Right ventricle myocardium superior (tissue), 1 donor: Measurements from ENCODE around the gene PRDM7. TPM values are rescaled to one million over a fixed set of nuclear protein-coding genes. Genes with fewer than 3 reads are reported as not detected.
A peak's percentile ranks its signal among the peaks of the same experiment; 100 is the strongest.
"Not testable (repeated sequence)": the region's sequence is repeated elsewhere in the genome, so short reads cannot be mapped to it uniquely, and the experiment has no call there.

ENCODE experiments used
- ATAC-seq: fragments of 200-7000 bp; cut with Tn5 transposase; one replicate; pipeline ENCODE4 v1.9.1; 2020; ENCODE audit warnings: mild to moderate bottlenecking; ENCODE audit not compliant: poor library complexity
- DNase-seq: peaks from one replicate; pipeline ENCODE4 v3.0.0-alpha.2; 2020
- intact Hi-C: fragments of 100-400 bp; cut with DNase I; formaldehyde crosslinking; loops from one replicate; pipeline ENCODE4 v1.11.2; 2022
- total RNA-seq: library from RNA; stranded (reverse); fragmentation: NEBNext Ultra II Directional; extraction: Animal tissue kit (Norgen Biotek cat#: 25700); gene quantifications from one replicate; pipeline ENCODE4 v1.2.1, GENCODE V29; 2021
- donor health status: DM: no; HTN: yes; CAD: no; lungs with severe emphysema.

The PRDM7 gene
- total RNA-seq, 1 donor from 2014 or later, result not detected

DNA sequence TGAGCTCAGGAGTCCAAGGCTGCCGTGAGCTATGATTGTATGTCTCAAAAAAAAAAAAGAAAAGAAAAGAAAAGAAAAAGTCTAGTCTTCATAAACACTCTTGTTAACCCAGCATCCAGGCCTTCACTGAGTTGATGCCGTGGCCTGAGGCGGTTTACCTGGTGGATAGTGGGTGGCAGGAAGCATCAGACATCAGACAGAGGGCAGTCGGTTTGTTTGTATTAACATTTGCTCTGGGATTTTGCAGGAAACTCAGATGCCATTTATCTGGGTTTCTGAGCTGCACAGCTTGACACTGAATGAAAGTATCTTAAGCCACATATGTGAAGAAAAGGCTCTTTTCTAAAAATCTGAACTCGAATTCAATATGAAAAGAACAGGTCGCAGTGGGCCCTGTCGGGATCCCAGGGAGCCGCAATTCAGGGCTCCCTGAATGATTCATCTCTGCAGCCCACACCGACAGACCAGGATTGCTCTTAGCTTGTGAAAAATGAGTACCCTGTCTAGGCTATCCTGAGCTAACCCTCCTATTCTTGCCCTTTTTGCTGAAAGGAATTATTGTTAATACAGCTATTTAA, 56.8 kb downstream of the PRDM7 start:
- intact Hi-C loops, result no loop called here
- no peak for DNase-seq
- ATAC-seq, result no peak

- ATAC-seq, result peak; percentile 14
- no peak for DNase-seq
- intact Hi-C loops, result no loop called here
Observed at GRCh38 chr16:90019543-90020259, 57.4 kb downstream of the PRDM7 start.

DNA sequence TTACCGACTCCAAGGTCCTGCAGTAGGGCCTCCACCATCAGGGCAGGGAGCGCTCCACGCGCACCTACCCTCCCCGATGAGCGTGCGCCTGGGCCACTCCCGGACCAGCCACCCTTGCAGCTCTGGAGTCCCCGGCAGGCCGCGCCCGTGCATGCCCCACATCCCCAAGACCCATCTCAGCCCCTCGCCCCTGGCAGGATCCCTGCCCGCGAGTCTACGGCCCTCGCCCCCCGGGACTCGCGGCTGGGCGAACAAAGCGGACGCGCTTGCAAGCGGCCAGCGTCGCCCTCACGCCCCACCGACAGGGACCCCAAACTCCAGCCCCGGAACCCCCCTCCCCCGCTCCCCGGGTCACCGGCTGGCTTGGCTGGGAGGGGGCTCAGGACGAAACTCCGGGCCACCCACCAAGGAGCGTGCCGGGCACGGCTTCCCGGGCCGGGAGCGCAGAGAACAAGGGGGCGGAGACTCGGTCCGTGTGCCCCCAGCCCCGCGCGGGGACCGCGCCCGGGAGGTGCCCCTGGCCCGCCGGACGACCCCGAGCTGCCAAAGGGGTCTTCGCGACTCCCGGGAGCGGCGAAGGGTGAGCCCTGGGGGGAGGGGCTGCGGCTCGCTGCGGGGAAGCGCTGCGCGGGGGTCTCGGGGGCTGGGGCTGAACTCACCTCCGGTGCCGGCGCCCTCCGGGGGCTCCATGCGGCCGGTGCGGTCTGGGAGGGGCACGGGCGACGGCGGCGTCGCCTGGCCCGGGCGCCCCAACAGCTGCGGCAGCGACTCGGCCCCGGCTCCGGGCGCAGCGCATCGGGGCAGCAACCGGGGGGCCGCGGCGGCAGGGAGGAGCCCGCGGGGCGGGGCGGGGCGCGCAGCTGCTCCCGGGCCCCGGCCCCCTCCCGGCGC, 58.2 kb downstream of the PRDM7 start, which contains the start of gene DBNDD1:
Gene DBNDD1 (minus strand): TSS at position 805 of the 891 bp plus-strand sequence. CDS start 115 bp downstream, at position 690.
- DNase-seq (no peak), ATAC-seq (peak; percentile 21)
- intact Hi-C loops, result no loop called here

- intact Hi-C loops, result no loop called here
- DNase-seq, result no peak
- ATAC-seq, result no peak
Observed at GRCh38 chr16:90018297-90018651, 58.9 kb downstream of the PRDM7 start.

DNA sequence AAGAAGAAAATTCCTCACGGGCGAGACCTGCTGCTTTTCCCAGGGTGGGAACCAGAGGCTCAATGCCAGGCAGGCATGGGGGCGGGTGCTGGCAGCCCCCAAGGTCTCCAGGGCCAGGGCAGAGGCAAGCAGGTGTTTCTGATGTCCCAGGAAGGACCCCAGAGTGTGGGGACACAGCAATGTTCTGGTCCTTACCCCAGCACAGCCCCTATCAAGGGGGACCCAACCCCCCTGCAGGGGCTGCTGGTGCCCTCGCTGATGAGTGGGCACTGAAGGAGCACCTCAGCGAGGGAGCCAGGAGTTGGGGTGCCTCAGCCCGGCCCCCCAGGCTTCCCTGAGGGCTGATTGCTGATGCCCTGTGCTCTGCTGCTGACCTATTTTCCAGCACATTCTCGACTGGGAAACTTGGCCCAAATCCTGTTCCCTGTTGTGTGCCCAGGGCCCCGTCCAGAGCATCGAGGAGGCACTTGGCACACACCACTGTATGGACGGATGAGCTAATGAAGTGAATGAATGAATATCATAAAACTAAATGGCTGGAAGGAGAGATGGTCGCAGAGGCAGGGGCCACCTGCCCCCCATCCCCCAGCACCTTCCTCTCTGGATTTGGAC, 60.7 kb downstream of the PRDM7 start:
- no peak for ATAC-seq
- intact Hi-C loops, result no loop called here

GRCh38 chr16:90015586-90016338, 61.4 kb downstream of the PRDM7 start:
- ATAC-seq, result no peak
- no peak for DNase-seq
- intact Hi-C loops, result no loop called here

More for the DNA sequence above, 60.7 kb downstream of the PRDM7 start:
- no peak for DNase-seq

- intact Hi-C loops, result no loop called here
- DNase-seq (no peak), ATAC-seq (no peak)
Observed at GRCh38 chr16:90012991-90013745, 64.0 kb downstream of the PRDM7 start.

DNA sequence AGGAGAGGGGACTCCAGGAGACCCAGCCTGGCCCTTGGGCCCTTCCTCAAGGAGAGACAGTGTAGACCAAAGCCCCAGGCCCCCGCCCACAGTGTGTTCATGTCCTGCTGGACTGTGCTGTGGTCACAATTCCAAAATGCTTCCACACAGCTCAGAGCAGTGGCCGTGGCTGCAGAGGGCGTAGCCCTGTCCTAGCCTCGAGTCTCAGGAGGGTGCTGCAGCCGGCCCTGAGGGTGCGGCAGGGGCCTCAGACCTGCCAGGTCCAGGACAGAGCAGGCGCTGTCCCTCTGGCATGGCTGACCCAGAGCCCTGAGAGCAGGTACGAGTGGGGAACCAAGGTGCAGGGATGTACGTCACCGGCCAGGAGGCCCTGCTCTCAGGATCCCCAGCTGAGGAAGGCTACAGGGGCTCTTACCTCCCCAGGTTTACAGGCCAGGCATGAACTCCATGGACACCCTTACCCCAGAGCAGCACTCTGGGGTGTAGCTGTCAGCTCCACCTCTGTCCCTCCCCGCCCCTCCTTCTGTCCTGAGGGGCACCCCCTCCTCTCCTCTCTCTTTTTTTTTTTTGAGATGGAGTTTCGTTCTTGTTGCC, 65.1 kb downstream of the PRDM7 start:
- intact Hi-C loops, result no loop called here
- no peak for DNase-seq
- no peak for ATAC-seq

DNA sequence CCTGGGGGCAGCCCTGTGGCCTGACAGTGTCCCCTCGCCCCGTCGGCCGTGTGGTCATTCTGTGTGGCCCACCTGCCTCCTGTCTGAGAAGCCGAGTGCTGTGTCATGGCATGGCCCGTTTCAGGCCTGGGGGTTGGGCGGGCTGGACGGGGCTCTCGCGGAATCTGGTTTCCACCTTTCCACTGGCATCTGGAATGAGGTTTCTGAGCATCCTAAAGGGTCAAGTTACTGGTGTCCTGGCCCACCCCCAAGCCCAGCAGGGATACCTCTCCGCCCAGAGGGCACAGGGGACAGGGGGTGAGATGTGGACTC, 65.7 kb downstream of the PRDM7 start:
- intact Hi-C loops, result no loop called here
- DNase-seq, result no peak
- ATAC-seq, result no peak

- no peak for DNase-seq
- intact Hi-C loops, result no loop called here
- ATAC-seq, result no peak
Observed at GRCh38 chr16:90010676-90011507, 66.2 kb downstream of the PRDM7 start.

DNA sequence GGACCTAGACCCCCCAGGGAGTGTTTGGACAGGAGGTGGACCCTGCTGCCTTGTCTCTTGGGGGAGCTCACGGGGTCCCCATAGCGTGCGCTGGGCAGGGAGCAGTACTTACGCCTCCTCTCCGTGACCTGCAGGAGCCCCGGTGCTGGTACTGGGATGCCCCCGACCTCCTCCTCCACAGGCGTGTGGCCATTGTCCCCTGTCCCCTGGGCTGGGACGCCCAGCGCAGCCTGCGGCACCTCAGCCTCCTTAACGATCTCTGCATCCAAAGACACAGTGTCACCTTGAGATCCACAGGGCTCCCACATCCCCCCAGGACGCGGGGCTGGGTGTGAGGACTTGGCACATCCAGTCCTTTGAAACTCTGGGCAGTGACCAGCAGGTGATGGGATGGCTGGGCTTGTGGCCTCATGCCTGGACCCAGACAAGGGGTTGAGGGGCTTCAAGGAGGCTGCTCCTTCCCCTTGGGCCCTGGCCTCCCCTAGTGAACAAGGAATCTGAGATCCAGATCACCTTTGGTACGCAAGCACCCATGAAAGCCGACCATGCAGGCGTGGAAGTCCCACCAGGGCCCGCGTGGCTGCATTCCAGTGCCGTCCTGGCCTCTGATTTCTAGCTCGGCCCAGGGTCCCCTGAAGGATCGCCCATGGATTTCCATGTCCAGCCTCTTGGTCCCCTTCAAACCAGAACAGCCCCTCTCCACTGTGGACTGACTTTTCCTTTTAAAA, 67.8 kb downstream of the PRDM7 start:
- no peak for ATAC-seq
- intact Hi-C loops, result no loop called here
- no peak for DNase-seq

GRCh38 chr16:90008708-90009145, 68.4 kb downstream of the PRDM7 start:
- DNase-seq (no peak), ATAC-seq (no peak)
- intact Hi-C loops, result no loop called here

DNA sequence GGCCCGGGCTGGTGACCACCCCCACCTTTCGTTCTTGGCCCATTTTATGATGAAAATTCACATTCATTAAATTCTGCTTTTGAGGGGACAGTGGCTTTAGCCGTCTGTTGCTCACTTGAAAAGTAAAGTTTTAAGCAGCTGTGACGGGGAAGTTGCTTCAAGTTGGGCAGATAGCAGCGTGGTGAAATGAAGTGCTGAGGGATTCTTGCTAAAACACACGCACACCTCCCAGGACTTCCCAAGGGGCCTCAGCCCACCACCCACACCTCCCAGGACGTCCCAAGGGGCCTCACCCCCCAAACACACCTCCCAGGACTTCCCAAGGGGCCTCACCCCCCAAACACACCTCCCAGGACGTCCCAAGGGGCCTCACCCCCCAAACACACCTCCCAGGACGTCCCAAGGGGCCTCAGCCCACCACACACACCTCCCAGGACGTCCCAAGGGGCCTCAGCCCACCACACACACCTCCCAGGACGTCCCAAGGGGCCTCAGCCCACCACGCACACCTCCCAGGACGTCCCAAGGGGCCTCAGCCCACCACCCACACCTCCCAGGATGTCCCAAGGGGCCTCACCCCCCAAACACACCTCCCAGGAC, 69.4 kb downstream of the PRDM7 start:
- intact Hi-C loops, ATAC-seq, DNase-seq: not testable (repeated sequence)

DNA sequence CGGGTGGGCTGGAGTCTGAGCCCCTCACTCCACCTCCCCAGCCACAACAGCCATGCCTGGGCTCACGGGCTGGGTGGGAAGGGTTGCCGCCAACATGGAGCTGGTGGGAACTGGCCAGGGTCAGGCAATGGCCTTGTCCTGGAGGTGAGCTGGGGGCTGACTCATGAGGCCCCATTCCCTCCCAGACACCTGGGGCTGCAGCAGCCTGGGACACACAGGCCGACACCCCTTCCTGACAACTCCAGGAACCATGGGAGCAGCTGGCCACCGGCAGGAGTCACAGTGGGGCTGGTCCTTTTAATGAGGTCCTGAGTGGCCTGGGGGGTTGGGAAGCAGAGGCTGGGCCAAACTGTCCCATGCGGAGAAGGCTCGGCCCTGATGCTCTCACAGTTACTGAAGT, 70.1 kb downstream of the PRDM7 start:
- DNase-seq (no peak), ATAC-seq (no peak)
- intact Hi-C loops, result no loop called here
